ENCODE results near the gene SLC16A8. TPM values are rescaled to one million over a fixed set of nuclear protein-coding genes. Genes with fewer than 3 reads are reported as not detected.

Gene SLC16A8
- total and polyA plus RNA-seq, 2 of the 13 experiments (the other 11 are each of a cell fraction or from before 2014, with no cell fraction given), result not detected

DNA sequence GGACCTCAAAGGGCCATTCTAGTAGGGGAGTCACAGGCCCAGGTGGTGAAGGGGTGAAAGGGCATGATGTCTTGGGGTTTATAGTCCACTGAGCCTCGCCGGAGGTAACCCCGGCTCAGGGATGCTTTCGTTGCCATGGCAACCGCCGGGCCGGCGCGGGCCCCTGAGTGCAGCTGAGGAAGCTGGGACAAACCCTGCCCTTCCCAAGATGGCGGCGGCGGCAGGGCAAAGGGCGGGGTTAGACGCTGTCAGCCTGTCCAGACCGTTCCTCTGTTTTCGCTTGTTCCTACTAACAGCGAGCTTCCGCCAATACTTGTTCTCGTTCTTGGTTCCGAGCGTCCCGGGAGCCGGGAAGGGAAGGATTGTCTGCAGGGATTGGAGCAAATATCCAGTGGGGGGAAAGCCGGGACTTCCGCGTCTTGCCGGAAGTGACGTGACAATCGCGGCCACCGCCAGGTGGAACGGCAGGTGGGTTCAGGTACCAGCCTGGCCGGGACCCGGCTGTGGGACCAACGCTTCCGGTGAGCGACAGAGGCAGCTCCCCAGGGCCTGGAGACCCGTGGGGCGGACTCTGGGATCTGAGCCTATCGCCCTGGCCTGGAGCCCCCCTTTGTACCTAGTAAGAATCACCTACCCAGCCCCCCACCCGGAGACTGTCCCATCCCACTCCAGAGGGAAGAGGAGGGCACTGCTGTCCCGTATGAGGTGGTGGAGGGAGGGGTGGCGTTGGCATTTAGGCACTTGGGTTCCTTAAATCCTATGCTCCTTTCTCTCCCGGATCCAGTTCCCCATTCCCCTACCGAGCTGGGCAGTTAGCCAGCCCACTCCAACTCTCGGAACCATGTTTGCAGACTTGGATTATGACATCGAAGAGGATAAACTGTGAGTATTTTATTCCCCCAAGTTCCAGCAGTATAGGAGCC, 26.8 kb downstream of the SLC16A8 start, which contains the start of gene PICK1:
Gene PICK1 (plus strand): TSS at position 436 of the 923 bp plus-strand sequence. CDS start 406 bp downstream, at position 842.
- POLR2A ChIA-PET, result interaction anchor here (0.6 to 0.8 kb wide), 3 partner anchors 23 to 209 kb away, joined by 3 to 4 read pairs (median 4); no protein-coding TSS in a partner anchor
- Histone ChIP-seq H3K9ac (ENCODE audit: insufficient read depth, low read depth, low read length) (peak within 1 kb of the TSS; percentile 71), H3K79me2 (ENCODE audit: insufficient read depth, low read length) (no peaks in the 10 kb centered on the region), H3K9me3 (ENCODE audit: low read length) (no peaks in the 10 kb centered on the region), H3K27ac (ENCODE audit: extremely low read length, insufficient read depth, low read length) (peak within 1 kb of the TSS; percentile 71), H3K36me3 (replicated peaks in 1 of 2; ENCODE audit: control insufficient read depth in 1 of 2, insufficient read depth in 2 of 2, low read length in 2 of 2) (peaks cover 2 to 13% of the 10 kb centered on the region in 2 experiments; a peak in 4 of 5 replicates), H3K4me2 (ENCODE audit: low read depth, low read length) (peak within 1 kb of the TSS; percentile 95), H3K4me1 (ENCODE audit: insufficient read depth, low read length) (peaks cover 26% of the 10 kb centered on the region), H3K4me3 (replicated peaks in 1 of 3; ENCODE audit: insufficient read depth in 1 of 3, low read depth in 2 of 3, low read length in 3 of 3) (peak within 1 kb of the TSS; percentile 60 to 79 (median 64)), H2AFZ (ENCODE audit: low read length) (peak within 1 kb of the TSS; percentile 22), H4K20me1 (ENCODE audit: insufficient read depth, low read length) (no peaks in the 10 kb centered on the region), H3K27me3 (ENCODE audit: control insufficient read depth in 1 of 2, insufficient read depth in 2 of 2, low read length in 2 of 2) (no peaks in the 10 kb centered on the region)
- peak; percentile 93 for DNase-seq (ENCODE audit: low spot score)
- ATAC-seq, result peak; percentile 85
- intact Hi-C loops (cut with micrococcal nuclease; ENCODE audit: unreplicated experiment) (loop anchor here (10.0 kb wide), 1 partner anchor 208 kb away; no protein-coding TSS in a partner anchor), in situ Hi-C loops (cut with HindIII; ENCODE audit: extremely low pct_ligation_motif_present, low pct_unique_long_range_greater_than_20kb) (loop anchor here (10.0 kb wide), 2 partner anchors 298 to 458 kb away; no protein-coding TSS in a partner anchor)
- CTCF ChIA-PET (ENCODE audit: low intra/inter-chr PET ratio, low total read pairs), result no interaction called here
- BruUV-seq (replicated peaks), result TSS peak; percentile 79
- under 1% methylated on average over 23 of the region's 47 CpGs for WGBS (ENCODE audit: low lambda C conversion rate)
- FAIRE-seq, result peak; percentile 89
- TF ChIP-seq ZNF652 (CRISPR knock-in tag; IDR thresholded peaks at IDR 0.05; ENCODE audit: borderline replicate concordance, low read depth) (no peak), RXRB (CRISPR knock-in tag; IDR thresholded peaks at IDR 0.05; ENCODE audit: borderline replicate concordance) (peak; percentile 48), POLR2AphosphoS5 (IDR thresholded peaks at IDR 0.05; ENCODE audit: low read depth, low read length) (peak; percentile 59), FOXC1 (CRISPR knock-in tag; IDR thresholded peaks at IDR 0.05; ENCODE audit: borderline replicate concordance) (peak; percentile 30; the same call in 1 of the 2 replicates)
- TF ChIP-seq, protein P1, sequence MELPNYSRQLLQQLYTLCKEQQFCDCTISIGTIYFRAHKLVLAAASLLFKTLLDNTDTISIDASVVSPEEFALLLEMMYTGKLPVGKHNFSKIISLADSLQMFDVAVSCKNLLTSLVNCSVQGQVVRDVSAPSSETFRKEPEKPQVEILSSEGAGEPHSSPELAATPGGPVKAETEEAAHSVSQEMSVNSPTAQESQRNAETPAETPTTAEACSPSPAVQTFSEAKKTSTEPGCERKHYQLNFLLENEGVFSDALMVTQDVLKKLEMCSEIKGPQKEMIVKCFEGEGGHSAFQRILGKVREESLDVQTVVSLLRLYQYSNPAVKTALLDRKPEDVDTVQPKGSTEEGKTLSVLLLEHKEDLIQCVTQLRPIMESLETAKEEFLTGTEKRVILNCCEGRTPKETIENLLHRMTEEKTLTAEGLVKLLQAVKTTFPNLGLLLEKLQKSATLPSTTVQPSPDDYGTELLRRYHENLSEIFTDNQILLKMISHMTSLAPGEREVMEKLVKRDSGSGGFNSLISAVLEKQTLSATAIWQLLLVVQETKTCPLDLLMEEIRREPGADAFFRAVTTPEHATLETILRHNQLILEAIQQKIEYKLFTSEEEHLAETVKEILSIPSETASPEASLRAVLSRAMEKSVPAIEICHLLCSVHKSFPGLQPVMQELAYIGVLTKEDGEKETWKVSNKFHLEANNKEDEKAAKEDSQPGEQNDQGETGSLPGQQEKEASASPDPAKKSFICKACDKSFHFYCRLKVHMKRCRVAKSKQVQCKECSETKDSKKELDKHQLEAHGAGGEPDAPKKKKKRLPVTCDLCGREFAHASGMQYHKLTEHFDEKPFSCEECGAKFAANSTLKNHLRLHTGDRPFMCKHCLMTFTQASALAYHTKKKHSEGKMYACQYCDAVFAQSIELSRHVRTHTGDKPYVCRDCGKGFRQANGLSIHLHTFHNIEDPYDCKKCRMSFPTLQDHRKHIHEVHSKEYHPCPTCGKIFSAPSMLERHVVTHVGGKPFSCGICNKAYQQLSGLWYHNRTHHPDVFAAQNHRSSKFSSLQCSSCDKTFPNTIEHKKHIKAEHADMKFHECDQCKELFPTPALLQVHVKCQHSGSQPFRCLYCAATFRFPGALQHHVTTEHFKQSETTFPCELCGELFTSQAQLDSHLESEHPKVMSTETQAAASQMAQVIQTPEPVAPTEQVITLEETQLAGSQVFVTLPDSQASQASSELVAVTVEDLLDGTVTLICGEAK (IDR thresholded peaks at IDR 0.05), result peak; percentile 63; the same call in 1 of the 2 replicates
- TF ChIP-seq, protein P1 (CRISPR knock-in tag; IDR thresholded peaks at IDR 0.05), result peak; percentile 40; the same call in 1 of the 2 replicates
